Tibial nerve (tissue), 4 donors: ENCODE data around the gene BRD7.
"Not testable (repeated sequence)": the region's sequence is repeated elsewhere in the genome, so short reads cannot be mapped to it uniquely, and the experiment has no call there.

ENCODE experiments used
- CTCF ChIP-seq, 5 experiments: fragments of 200-600 bp in 3 of 5; fragments of 450-650 bp in 2 of 5; sonication (generic) in 3 of 5; IDR thresholded peaks; one replicate each; pipeline ENCODE4 v1.5.1; 2016 to 2019; ENCODE audit warnings: antibody characterized with exemption in 5 of 5, mild to moderate bottlenecking in 3 of 5, moderate library complexity in 2 of 5
- EP300 ChIP-seq, 2 donors: sonication (generic); formaldehyde crosslinking; IDR thresholded peaks; one replicate each; pipeline ENCODE4 v1.6.1; 2017; ENCODE audit warnings: antibody characterized with exemption in 2 of 2, mild to moderate bottlenecking in 1 of 2

GRCh38 chr16:50345210-50345609, 23.6 kb downstream of the BRD7 start:
- not testable (repeated sequence) for TF ChIP-seq CTCF, EP300 (IDR thresholded peaks at IDR 0.05)
